GM23248 (cell line): Measurements from ENCODE around the gene DIO1. TPM values are rescaled to one million over a fixed set of nuclear protein-coding genes. Genes with fewer than 3 reads are reported as not detected.

Source experiments
- DNase-seq: peaks from one replicate; pipeline ENCODE4 v3.0.0-alpha.2; 2015
- H2AFZ ChIP-seq: fragments of 200-600 bp; sonication (generic); 2 replicates; pipeline ENCODE4 v1.6.1; 2016; ENCODE audit warnings: antibody characterized with exemption
- H3F3A ChIP-seq: fragments of 200-600 bp; sonication (generic); 2 replicates; pipeline ENCODE4 v1.6.1; 2016; ENCODE audit warnings: mild to moderate bottlenecking, antibody characterized with exemption, mixed run types; ENCODE audit not compliant: insufficient read depth
- H3K27ac ChIP-seq: fragments of 200-600 bp; sonication (generic); 2 replicates; pipeline ENCODE4 v1.5.1; 2016; ENCODE audit warnings: mild to moderate bottlenecking
- H3K27me3 ChIP-seq: fragments of 200-600 bp; sonication (generic); replicated peaks from 2 replicates; pipeline ENCODE4 v1.6.1; 2016; ENCODE audit warnings: mild to moderate bottlenecking; ENCODE audit not compliant: insufficient read depth
- H3K36me3 ChIP-seq: fragments of 200-600 bp; sonication (generic); 2 replicates; pipeline ENCODE4 v1.6.1; 2016; ENCODE audit warnings: low read depth, mild to moderate bottlenecking
- H3K4me1 ChIP-seq: fragments of 200-600 bp; sonication (generic); 2 replicates; pipeline ENCODE4 v1.6.1; 2016; ENCODE audit warnings: mild to moderate bottlenecking; ENCODE audit not compliant: insufficient read depth
- H3K4me2 ChIP-seq: fragments of 200-600 bp; sonication (generic); one replicate; pipeline ENCODE4 v1.6.1; 2016; ENCODE audit warnings: mild to moderate bottlenecking; ENCODE audit not compliant: unreplicated experiment
- H3K4me3 ChIP-seq: fragments of 200-600 bp; sonication (generic); 2 replicates; pipeline ENCODE4 v1.5.1; 2016; ENCODE audit warnings: mild to moderate bottlenecking
- H3K79me2 ChIP-seq: fragments of 200-600 bp; sonication (generic); 2 replicates; pipeline ENCODE4 v1.6.1; 2016; ENCODE audit warnings: mild to moderate bottlenecking; ENCODE audit not compliant: insufficient read depth
- H3K9ac ChIP-seq: fragments of 200-600 bp; sonication (generic); 2 replicates; pipeline ENCODE4 v1.6.1; 2016; ENCODE audit warnings: mild to moderate bottlenecking
- H3K9me2 ChIP-seq: fragments of 200-600 bp; sonication (generic); 2 replicates; pipeline ENCODE4 v1.6.1; 2016; ENCODE audit warnings: mixed run types, mild to moderate bottlenecking, moderate library complexity; ENCODE audit not compliant: insufficient read depth
- H3K9me3 ChIP-seq: fragments of 200-600 bp; sonication (generic); one replicate; pipeline ENCODE4 v1.6.1; 2017; ENCODE audit warnings: low read depth
- H4K20me1 ChIP-seq: fragments of 200-600 bp; sonication (generic); 2 replicates; pipeline ENCODE4 v1.6.0; 2016; ENCODE audit not compliant: insufficient read depth
- EZH2 ChIP-seq: fragments of 200-600 bp; sonication (generic); IDR thresholded peaks from 2 replicates; pipeline ENCODE4 v1.6.1; 2018; ENCODE audit warnings: antibody characterized with exemption, mild to moderate bottlenecking; ENCODE audit not compliant: insufficient read depth, poor library complexity, severe bottlenecking
- EZH2phosphoT487 ChIP-seq: fragments of 200-600 bp; sonication (generic); IDR thresholded peaks from 2 replicates; pipeline ENCODE4 v1.6.1; 2018; ENCODE audit warnings: antibody characterized with exemption, moderate library complexity, mild to moderate bottlenecking, low read depth; ENCODE audit not compliant: insufficient read depth
- WGBS, 2 experiments: methylation state at CpG; one replicate each; pipeline ENCODE4 v1.1.6; 2015 to 2017; ENCODE audit warnings: low lambda C conversion rate in 2 of 2, low coverage in 1 of 2; ENCODE audit errors: missing lambda C conversion rate in 2 of 2; 5-methylcytosine and 5-hydroxymethylcytosine counted together
- in situ Hi-C: fragments of 300-500 bp; cut with MboI; formaldehyde crosslinking; loops from 2 replicates; pipeline ENCODE4 v1.15.0; 2020
- polyA plus RNA-seq: library from polyadenylated mRNA; unstranded; fragments of >200 nt; fragmentation: Nextera tagmentation; extraction: Ambion mirVana; gene quantifications from 2 replicates; pipeline ENCODE4 v1.2.1, GENCODE V29; 2016
- total RNA-seq: library from RNA; depleted of rRNA; stranded (reverse); fragments of >200 nt; shearing (Covaris generic); gene quantifications from 2 replicates; pipeline ENCODE4 v1.2.3, GENCODE V29; 2014

Gene DIO1
- total and polyA plus RNA-seq, 2 experiments from 2014 or later, result not detected

DNA sequence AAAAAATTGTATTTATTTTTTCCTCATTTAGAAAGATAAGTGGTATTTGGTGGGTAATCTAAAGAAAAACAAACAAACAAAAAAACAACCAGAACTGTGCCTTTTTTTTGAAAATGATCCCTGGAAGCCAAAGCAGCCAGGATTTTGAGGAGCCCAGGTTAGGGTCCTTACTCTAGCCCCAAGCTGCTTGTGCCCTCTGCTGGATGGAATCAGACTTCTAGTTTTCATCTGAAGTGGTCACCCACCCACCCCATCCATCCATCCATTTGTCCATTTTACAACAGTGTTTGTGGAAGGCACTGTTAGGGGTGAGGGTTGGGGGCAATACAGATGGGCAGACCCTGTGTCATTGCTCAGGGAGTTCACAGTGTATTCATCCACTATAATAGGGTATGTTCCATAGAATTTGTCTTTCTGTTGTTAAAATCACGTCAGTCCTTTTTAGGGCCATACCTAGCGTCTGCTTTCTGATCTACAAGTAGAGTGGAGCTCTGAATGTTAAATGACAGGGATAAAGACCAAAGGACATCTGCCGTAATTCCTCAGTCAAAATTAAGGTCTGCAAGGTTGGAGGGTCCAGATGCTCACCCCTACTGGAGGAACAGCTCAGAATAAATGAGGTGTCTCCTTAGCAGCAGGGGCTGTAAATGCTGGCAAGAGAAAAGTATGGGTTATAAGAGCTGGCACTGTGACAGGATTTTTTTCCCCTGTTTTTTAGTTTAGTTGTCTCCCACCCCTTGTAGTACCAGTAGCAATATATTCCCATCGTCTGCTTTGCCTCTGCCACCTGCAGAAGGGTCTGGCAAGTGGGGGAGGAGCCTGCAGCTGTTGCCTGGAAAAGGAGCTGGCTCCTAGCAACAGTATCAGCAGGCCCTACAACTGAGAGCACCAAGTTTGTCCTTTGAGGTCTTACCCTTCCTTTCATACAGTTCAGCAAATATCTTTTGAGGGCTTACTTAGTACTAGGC is 55.3 kb downstream of the DIO1 start:
- H3K79me2 ChIP-seq, result peaks cover 92% of the 10 kb centered on the region
- no peaks in the 10 kb centered on the region for H4K20me1 ChIP-seq

DNA sequence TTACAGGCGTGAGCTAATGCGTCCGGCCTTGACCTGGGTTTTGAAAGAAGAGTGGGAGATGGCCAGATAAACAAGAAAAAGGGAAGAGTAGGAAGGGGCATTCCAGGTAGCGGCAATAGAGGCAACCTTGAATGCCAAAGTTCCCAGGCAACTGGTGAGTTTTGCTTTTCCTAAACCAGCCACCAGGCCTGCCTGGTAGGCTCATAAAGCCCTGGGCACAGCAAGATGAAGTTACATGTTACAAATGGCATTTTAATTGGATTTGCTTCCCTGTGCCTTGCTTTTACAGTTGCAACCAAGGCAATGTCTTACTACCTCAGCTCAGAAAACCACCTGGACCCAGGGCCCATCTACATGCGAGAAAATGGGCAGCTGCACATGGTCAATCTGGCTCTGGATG is 57.7 kb downstream of the DIO1 start:
- in situ Hi-C loops, result no loop called here

More for the DNA sequence above, 55.3 kb downstream of the DIO1 start:
- 0 out of 2 replicates have a peak, but pooled peaks cover 4% of the 10 kb centered on the region for H3F3A ChIP-seq
- 74 to 76% methylated on average over 4 of the region's 4 CpGs for WGBS, 2 experiments
- H3K9ac ChIP-seq, result peak overlapping the region; percentile 14; the same call in 1 of the 2 replicates
- in situ Hi-C loops, result no loop called here
- no peak overlapping the region for H2AFZ ChIP-seq
- no peaks in the 10 kb centered on the region for H3K27me3 ChIP-seq
- peaks cover 22% of the 10 kb centered on the region for H3K36me3 ChIP-seq
- H3K4me3 ChIP-seq, result no peak overlapping the region
- H3K27ac ChIP-seq, result no peak overlapping the region
- H3K9me3 ChIP-seq, result no peaks in the 10 kb centered on the region
- H3K4me2 ChIP-seq, result peak overlapping the region; percentile 90
- peak; percentile 54 for DNase-seq
- H3K9me2 ChIP-seq, result no peaks in the 10 kb centered on the region
- no peak for TF ChIP-seq EZH2phosphoT487
- no peak for TF ChIP-seq EZH2
- H3K4me1 ChIP-seq, result peaks cover 21% of the 10 kb centered on the region

DNA sequence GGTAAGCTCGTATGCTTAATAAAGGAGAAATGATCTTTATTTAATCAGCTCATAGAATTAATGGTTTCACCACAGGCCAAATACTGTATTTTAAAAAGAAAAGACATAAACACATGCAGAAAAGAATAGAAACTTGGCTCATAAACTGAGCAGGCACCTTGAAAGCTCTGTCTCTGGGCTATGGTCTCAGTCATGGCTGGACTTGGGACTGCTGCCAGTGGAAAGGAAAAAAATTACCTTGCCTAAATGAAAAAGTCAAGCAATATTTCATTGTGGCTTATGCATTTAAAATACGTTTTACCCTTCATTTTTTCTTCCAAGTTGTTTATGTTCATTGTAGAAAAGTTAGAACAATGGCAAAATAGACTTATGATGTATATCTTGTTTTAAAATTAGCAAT is 60.1 kb downstream of the DIO1 start:
- Histone ChIP-seq H3K27ac (no peak overlapping the region), H3K79me2 (peaks cover 83% of the 10 kb centered on the region)
- 85 to 88% methylated on average over 2 of the region's 2 CpGs for WGBS, 2 experiments

More for the DNA sequence above, 57.7 kb downstream of the DIO1 start:
- Histone ChIP-seq H2AFZ (no peak overlapping the region), H3K36me3 (peaks cover 26% of the 10 kb centered on the region), H3K4me2 (no peak overlapping the region), H3K27ac (no peak overlapping the region), H4K20me1 (no peaks in the 10 kb centered on the region), H3K79me2 (peaks cover 92% of the 10 kb centered on the region), H3K4me3 (no peak overlapping the region), H3K9me2 (no peaks in the 10 kb centered on the region), H3K9ac (no peak overlapping the region), H3F3A (peaks cover 17% of the 10 kb centered on the region), H3K27me3 (no peaks in the 10 kb centered on the region), H3K4me1 (peaks cover 25% of the 10 kb centered on the region), H3K9me3 (no peaks in the 10 kb centered on the region)
- DNase-seq, result no peak
- 96 to 100% methylated on average over 3 to 5 of the region's 5 CpGs for WGBS, 2 experiments
- no peak for TF ChIP-seq EZH2phosphoT487
- TF ChIP-seq EZH2, result no peak

DNA sequence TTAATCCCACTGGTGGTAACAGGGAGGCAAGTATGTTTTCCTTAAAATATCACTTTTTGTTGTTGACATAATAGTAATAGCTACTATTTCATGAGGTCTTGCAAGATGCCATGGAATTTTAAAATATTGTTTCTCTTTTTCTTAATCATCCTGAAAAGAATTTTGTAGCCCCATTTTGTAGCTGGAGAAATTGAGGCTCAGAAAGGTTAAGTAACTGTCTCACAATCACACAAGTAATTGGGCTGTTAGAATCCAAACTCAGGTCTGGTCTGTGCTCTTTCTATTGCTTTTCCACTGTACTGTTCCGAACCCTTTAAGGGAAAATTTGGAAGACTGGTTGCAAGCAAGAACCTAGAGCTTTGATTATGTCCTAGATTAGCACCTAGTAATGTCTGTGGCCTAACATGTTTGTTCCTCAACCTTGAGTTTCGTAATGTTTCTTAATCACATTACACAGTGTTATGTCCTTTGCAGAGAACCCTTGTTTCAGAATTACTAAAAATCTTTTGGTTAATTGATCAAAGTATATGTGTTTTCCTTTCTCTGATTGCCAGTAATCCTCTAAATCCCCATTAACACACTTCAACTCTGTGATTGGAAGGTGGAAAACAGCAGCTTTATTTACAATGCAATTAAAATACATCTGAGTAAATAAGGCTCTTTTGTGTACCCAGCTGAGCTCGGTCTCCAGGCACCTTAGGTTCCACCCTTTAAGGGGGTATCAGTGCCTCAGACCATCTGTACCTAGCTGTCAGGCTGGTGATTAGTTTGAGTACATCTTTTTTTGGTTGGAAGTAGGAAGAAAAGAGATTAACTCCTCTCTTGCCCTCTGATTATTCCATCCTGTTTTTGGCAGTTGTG is 62.6 kb downstream of the DIO1 start:
- H3K4me2 ChIP-seq, result peak overlapping the region; percentile 62
- peaks cover 50% of the 10 kb centered on the region for H3K36me3 ChIP-seq
- H3K27ac ChIP-seq, result peak overlapping the region; percentile 61
- peak overlapping the region; percentile 52 for H2AFZ ChIP-seq
- peaks cover 19% of the 10 kb centered on the region for H3K4me1 ChIP-seq
- no peaks in the 10 kb centered on the region for H4K20me1 ChIP-seq
- TF ChIP-seq EZH2 (no peak), EZH2phosphoT487 (no peak)
- 77 to 78% methylated on average over 3 of the region's 3 CpGs for WGBS, 2 experiments
- H3K9me3 ChIP-seq, result no peaks in the 10 kb centered on the region
- peaks cover 81% of the 10 kb centered on the region for H3K79me2 ChIP-seq
- H3K27me3 ChIP-seq, result no peaks in the 10 kb centered on the region
- H3K9ac ChIP-seq, result peak overlapping the region; percentile 48
- H3K4me3 ChIP-seq, result peak overlapping the region; percentile 45; the same call in 1 of the 2 replicates
- peak; percentile 44 for DNase-seq
- peaks cover 27% of the 10 kb centered on the region for H3F3A ChIP-seq
- no peaks in the 10 kb centered on the region for H3K9me2 ChIP-seq
- in situ Hi-C loops, result no loop called here

More for the DNA sequence above, 60.1 kb downstream of the DIO1 start:
- H3K9ac ChIP-seq, result no peak overlapping the region
- H3F3A ChIP-seq, result peaks cover 27% of the 10 kb centered on the region
- no peak overlapping the region for H2AFZ ChIP-seq
- no peaks in the 10 kb centered on the region for H3K9me3 ChIP-seq
- H3K27me3 ChIP-seq, result no peaks in the 10 kb centered on the region
- no peak overlapping the region for H3K4me3 ChIP-seq
- H3K36me3 ChIP-seq, result peaks cover 29% of the 10 kb centered on the region
- no peaks in the 10 kb centered on the region for H3K9me2 ChIP-seq
- H3K4me2 ChIP-seq, result no peak overlapping the region
- H3K4me1 ChIP-seq, result peaks cover 19% of the 10 kb centered on the region
- in situ Hi-C loops, result no loop called here
- H4K20me1 ChIP-seq, result no peaks in the 10 kb centered on the region
- no peak for DNase-seq
- TF ChIP-seq EZH2phosphoT487, result no peak
- TF ChIP-seq EZH2, result no peak
